UCSD-AML1 (cell line): ENCODE results near the gene WHAMM.
"Not testable (repeated sequence)": the region's sequence is repeated elsewhere in the genome, so short reads cannot be mapped to it uniquely, and the experiment has no call there.

Experiments used
- DNase-seq: peaks from one replicate; lab custom pipeline; 2025; ENCODE audit not compliant: unreplicated experiment; lab: John Stamatoyannopoulos, UW

WHAMM gene

GRCh38 chr15:82809308-82810060 is at the start of gene WHAMM:
Gene WHAMM (plus strand): TSS chr15:82809628. CDS start chr15:82809727, 99 bp downstream.
- DNase-seq, result peak; percentile 92

- no peak for DNase-seq
Observed at GRCh38 chr15:82763361-82764116, 45.9 kb upstream of the WHAMM start.

- no peak for DNase-seq
Observed at GRCh38 chr15:82764117-82764490, 45.3 kb upstream of the WHAMM start.

GRCh38 chr15:82764740-82765139 is 44.7 kb upstream of the WHAMM start:
- DNase-seq, result no peak

GRCh38 chr15:82766201-82766600 is 43.2 kb upstream of the WHAMM start:
- not testable (repeated sequence) for DNase-seq

GRCh38 chr15:82767163-82767829 is 42.1 kb upstream of the WHAMM start:
- no peak for DNase-seq

- no peak for DNase-seq
Observed at GRCh38 chr15:82768414-82769054, 40.9 kb upstream of the WHAMM start.

GRCh38 chr15:82771789-82772607 is 37.4 kb upstream of the WHAMM start:
- no peak for DNase-seq

GRCh38 chr15:82774496-82774895 is 34.9 kb upstream of the WHAMM start:
- DNase-seq, result no peak

- no peak for DNase-seq
Observed at GRCh38 chr15:82778755-82779154, 30.7 kb upstream of the WHAMM start.

- DNase-seq, result no peak
Observed at GRCh38 chr15:82781349-82781748, 28.1 kb upstream of the WHAMM start.

- no peak for DNase-seq
Observed at GRCh38 chr15:82788496-82788895, 20.9 kb upstream of the WHAMM start.

- no peak for DNase-seq
Observed at GRCh38 chr15:82789491-82789890, 19.9 kb upstream of the WHAMM start.

- no peak for DNase-seq
Observed at GRCh38 chr15:82790321-82790720, 19.1 kb upstream of the WHAMM start.

- DNase-seq, result no peak
Observed at GRCh38 chr15:82792068-82792467, 17.4 kb upstream of the WHAMM start.

- DNase-seq, result no peak
Observed at GRCh38 chr15:82793737-82794136, 15.7 kb upstream of the WHAMM start.

- DNase-seq, result no peak
Observed at GRCh38 chr15:82798104-82798503, 11.3 kb upstream of the WHAMM start.

GRCh38 chr15:82798531-82799166 is 10.8 kb upstream of the WHAMM start:
- DNase-seq, result no peak

GRCh38 chr15:82799183-82799841 is 10.1 kb upstream of the WHAMM start:
- no peak for DNase-seq

GRCh38 chr15:82802497-82802896 is 6.9 kb upstream of the WHAMM start:
- peak; percentile 27 for DNase-seq
